Activated CD4-positive, alpha-beta memory T cell treated with anti-CD3 and anti-CD28 coated beads, Interleukin-2, amount 10 ng/mL, durations not matched to agents 7 days and 5 days (primary cell): ENCODE results near the gene NAB2. TPM values are rescaled to one million over a fixed set of nuclear protein-coding genes. Genes with fewer than 3 reads are reported as not detected.
A peak's percentile ranks its signal among the peaks of the same experiment; 100 is the strongest.

Source experiments
- CTCF ChIA-PET: fragments of 350-600 bp; sonication (Branson Sonifier 250); formaldehyde crosslinking; loops from one replicate; lab custom pipeline; 2021; ENCODE audit warnings: antibody characterized with exemption, inconsistent platforms; lab: Charles Lee
- POLR2A ChIA-PET: fragments of 350-600 bp; sonication (Branson Sonifier 250); formaldehyde crosslinking; loops from one replicate; lab custom pipeline; 2021; ENCODE audit warnings: antibody characterized with exemption; lab: Charles Lee
- DNase-seq: peaks from one replicate; pipeline ENCODE4 v3.0.0-alpha.2; 2020
- H3K27ac Mint-ChIP-seq: one replicate; pipeline ENCODE4 v1.8.0; 2021; ENCODE audit warnings: mild to moderate bottlenecking, mixed read lengths
- H3K27me3 Mint-ChIP-seq: one replicate; pipeline ENCODE4 v1.8.0; 2021; ENCODE audit warnings: mixed read lengths
- H3K36me3 Mint-ChIP-seq: one replicate; pipeline ENCODE4 v1.8.0; 2021; ENCODE audit warnings: low read depth, mixed read lengths
- H3K4me1 Mint-ChIP-seq: one replicate; pipeline ENCODE4 v1.8.0; 2021; ENCODE audit warnings: mixed read lengths
- H3K4me3 Mint-ChIP-seq: one replicate; pipeline ENCODE4 v1.8.0; 2021; ENCODE audit warnings: mild to moderate bottlenecking, mixed read lengths
- H3K9me3 Mint-ChIP-seq: one replicate; pipeline ENCODE4 v1.8.0; 2021; ENCODE audit warnings: mixed read lengths
- total RNA-seq, 2 experiments: library from RNA; stranded (reverse); gene quantifications; one replicate each; pipeline ENCODE4 v1.2.3, GENCODE V29; 2021

Gene NAB2
- total RNA-seq, 2 experiments from 2014 or later: 8.7 to 9.6 TPM

DNA sequence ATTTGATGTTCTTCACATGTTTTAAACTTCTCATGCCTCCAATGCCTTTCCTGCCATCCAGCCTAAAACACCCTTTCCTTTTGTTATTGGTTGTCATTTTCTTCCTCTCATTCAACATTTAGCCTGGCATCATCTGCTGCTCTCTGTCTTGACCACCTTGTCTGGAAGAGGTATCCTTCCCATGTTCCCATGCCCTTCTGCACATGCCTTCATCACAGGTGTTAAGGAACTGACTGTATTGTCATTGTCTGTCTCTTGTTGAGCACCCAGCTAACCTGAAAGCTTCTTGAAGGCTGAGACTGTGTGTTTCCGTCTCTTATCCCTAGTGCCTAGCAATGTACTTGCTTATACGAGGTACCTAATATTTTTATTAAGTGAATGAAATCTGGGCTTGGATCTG lies 34.9 kb downstream of the NAB2 start:
- Mint-ChIP-seq H3K4me1 (peaks cover 7% of the 10 kb centered on the region), H3K9me3 (peaks cover 10% of the 10 kb centered on the region), H3K27ac (no peak overlapping the region), H3K4me3 (no peak overlapping the region), H3K27me3 (peaks cover 37% of the 10 kb centered on the region), H3K36me3 (peaks cover 9% of the 10 kb centered on the region)
- no peak for DNase-seq
- ChIA-PET CTCF (interaction anchor here (0.7 to 7.3 kb wide), 34 partner anchors 9 to 434 kb away, joined by 3 to 72 read pairs (median 4); partner anchors contain the start of genes MYO1A, NEMP1, SDR9C7 and STAT6), POLR2A (interaction anchor here (1.0 to 2.3 kb wide), 4 partner anchors 8 to 60 kb away, joined by 3 to 16 read pairs (median 6); partner anchors contain the start of genes NEMP1 and STAT6)

DNA sequence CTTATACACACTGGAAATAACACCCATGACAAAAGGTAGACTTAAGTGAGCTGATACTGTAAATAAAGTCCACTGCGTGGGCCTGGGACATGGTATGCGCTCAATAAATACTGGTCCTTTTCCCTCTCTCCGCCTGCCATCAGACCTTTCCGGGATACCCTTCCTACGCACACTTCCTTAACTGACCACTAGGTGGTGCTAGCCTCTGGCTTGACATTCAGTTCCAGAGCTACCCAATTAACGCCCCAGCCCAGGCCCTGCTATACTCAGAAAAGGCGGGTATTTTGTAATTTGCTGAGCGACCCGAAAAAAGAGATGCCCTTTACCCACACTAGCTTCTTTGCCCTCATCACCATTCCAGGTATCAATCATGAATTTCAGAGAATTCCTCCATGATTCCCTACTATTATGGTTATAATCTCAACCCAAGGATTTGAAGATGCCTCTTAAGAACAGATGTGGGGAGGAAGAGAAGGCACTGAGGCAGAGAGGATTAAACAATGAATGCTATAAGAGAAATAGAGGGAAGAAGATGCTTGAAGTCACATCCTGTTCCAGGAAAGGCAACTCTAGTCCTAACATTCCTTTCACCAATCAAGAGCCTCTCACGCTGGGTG lies 35.5 kb downstream of the NAB2 start:
- POLR2A ChIA-PET: interaction anchor here (1.0 to 2.3 kb wide), 4 partner anchors 9 to 59 kb away, joined by 3 to 16 read pairs (median 6); partner anchors contain the start of genes NEMP1 and STAT6

DNA sequence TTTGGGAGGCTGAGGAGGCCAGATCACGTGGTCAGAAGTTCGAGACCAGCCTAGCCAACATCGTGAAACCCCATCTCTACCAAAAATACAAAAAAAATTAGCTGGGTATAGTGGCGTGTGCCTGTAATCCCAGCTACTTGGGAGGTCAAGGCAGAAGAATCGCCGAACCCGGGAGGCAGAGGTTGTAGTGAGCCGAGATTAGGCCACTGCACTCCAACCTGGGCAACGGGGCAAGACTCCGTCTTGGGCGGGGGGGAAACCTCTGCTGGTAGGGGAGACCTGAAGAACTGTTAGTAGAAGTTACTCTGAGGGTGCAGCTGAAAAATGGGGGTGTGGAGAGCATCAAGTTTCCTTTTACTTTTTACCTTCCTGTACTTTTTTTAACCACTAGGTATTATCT lies 37.1 kb downstream of the NAB2 start:
- Mint-ChIP-seq H3K36me3 (peaks cover 9% of the 10 kb centered on the region), H3K4me3 (no peak overlapping the region), H3K4me1 (peaks cover 10% of the 10 kb centered on the region), H3K9me3 (peaks cover 10% of the 10 kb centered on the region), H3K27ac (no peak overlapping the region), H3K27me3 (peaks cover 53% of the 10 kb centered on the region)
- DNase-seq: no peak
- POLR2A ChIA-PET: interaction anchor here (2.7 kb wide), 1 partner anchor 15 kb away, joined by 25 read pairs; the partner anchor contains the start of gene STAT6
- CTCF ChIA-PET: interaction anchor here (0.7 to 7.3 kb wide), 9 partner anchors 14 to 369 kb away, joined by 3 to 72 read pairs (median 6); partner anchors contain the start of gene STAT6

More for the DNA sequence above, 35.5 kb downstream of the NAB2 start:
- Mint-ChIP-seq H3K36me3 (peaks cover 9% of the 10 kb centered on the region), H3K4me3 (no peak overlapping the region), H3K27ac (no peak overlapping the region), H3K9me3 (peaks cover 10% of the 10 kb centered on the region), H3K27me3 (peaks cover 37% of the 10 kb centered on the region), H3K4me1 (peaks cover 5% of the 10 kb centered on the region)
- CTCF ChIA-PET: interaction anchor here (0.7 to 7.3 kb wide), 32 partner anchors 9 to 435 kb away, joined by 3 to 72 read pairs (median 4); partner anchors contain the start of genes MYO1A, NEMP1, SDR9C7 and STAT6
- peak; percentile 76 for DNase-seq

DNA sequence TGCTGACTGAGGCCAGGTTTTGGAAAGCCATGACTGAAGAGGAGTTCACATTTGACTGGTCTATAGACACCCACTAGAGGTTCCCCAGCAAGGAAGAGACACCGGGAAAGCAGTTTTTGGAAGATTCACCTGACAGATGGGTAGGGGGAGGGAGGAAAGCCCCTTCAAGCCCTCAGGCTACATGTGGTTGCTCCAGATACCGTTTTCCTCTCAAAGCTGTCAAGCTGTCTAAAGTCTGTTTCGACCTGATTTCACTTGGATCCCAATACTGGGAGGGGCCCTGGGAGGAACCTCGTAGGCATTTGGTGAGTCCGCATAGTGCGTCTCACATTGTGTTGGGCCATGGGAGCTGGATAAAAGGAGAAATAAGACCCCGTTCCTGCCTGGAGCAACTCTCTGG lies 37.6 kb downstream of the NAB2 start:
- peaks cover 58% of the 10 kb centered on the region for H3K27me3 Mint-ChIP-seq
- ChIA-PET POLR2A (interaction anchor here (2.7 kb wide), 1 partner anchor 15 kb away, joined by 25 read pairs; the partner anchor contains the start of gene STAT6), CTCF (interaction anchor here (1.4 to 7.3 kb wide), 6 partner anchors 15 to 88 kb away, joined by 4 to 72 read pairs (median 22); partner anchors contain the start of gene STAT6)
- H3K27ac Mint-ChIP-seq: no peak overlapping the region
- peaks cover 10% of the 10 kb centered on the region for H3K4me1 Mint-ChIP-seq
- no peak for DNase-seq
- peaks cover 10% of the 10 kb centered on the region for H3K9me3 Mint-ChIP-seq
- peaks cover 9% of the 10 kb centered on the region for H3K36me3 Mint-ChIP-seq
- peak overlapping the region; percentile 12 for H3K4me3 Mint-ChIP-seq

DNA sequence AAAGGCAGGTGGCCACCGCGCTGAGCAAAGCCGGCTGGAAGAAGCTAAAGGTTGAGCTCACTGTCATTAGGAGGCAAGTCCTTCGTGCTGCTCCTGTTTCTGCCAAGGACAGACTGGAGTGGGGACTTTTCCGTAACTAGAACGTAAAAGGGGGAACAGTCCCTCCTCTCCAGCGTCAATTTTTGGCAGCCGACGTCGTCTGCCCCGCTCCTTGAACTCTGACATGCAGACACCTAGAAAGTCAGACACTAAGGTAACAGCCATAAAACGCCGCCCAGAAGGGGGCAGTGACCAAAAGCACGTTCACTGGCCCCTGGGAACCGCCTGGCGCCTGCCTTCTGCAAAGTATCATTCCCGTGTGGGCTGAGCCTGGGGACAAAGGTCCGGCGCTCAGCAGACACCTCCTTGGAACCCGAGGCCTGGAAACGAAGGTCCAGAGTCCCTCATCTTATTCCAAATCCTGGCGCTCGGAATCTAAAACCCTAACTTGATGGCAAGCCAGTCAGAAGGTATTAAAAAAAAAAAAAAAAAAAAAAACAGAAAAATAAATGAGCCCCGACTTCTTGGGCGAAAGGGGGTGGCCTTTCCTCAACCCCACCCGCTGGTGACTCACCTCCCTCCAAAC lies 38.3 kb downstream of the NAB2 start:
- CTCF ChIA-PET: interaction anchor here (0.7 to 7.3 kb wide), 11 partner anchors 9 to 87 kb away, joined by 3 to 72 read pairs (median 6); partner anchors contain the start of gene STAT6
- peak; percentile 39 for DNase-seq
- H3K4me3 Mint-ChIP-seq: peak overlapping the region; percentile 73
- POLR2A ChIA-PET: interaction anchor here (0.8 to 2.7 kb wide), 3 partner anchors 16 to 113 kb away, joined by 4 to 25 read pairs (median 11); partner anchors contain the start of genes NEMP1 and STAT6
- H3K9me3 Mint-ChIP-seq: peaks cover 10% of the 10 kb centered on the region
- no peak overlapping the region for H3K27ac Mint-ChIP-seq
- peaks cover 9% of the 10 kb centered on the region for H3K36me3 Mint-ChIP-seq
- H3K4me1 Mint-ChIP-seq: peaks cover 10% of the 10 kb centered on the region
- H3K27me3 Mint-ChIP-seq: peaks cover 62% of the 10 kb centered on the region

DNA sequence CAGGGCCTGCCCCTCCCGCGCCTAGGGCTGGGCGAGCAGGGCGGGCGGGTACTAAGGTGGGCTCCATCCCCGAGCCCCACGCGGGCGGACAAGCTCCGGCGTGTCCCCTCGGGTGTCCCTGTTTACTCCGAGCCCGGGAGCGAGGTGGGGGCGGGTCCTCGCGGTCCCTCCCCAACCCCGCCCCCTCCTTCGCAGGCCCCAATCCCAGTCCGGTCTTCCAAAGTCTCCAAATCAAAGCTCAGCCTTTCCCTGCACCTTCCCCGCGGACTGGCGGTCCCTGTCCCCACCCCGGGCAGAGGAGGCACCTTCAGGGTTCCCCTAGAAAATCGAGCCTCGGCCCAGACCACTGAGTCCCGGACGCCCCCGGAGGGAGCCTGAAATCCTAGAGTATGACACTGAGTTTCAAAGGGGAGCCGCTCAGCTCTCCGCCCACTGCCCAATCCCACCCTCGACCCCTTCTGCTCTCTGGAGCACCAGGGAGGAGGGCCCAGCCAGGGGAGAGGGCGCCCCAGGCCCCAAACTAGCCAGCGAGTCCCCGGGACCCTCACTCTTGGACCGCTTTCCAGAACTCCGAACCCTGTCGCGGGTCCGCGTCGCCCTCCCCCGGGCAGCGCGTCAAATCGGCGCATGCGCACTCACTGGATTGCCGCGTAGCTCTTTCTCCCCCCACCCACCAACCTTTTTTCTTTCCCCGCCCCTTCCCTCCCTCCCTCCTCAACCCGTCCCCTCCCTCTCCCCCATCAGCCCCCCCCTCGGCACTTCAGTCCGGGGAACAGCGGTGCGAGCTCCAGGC lies 39.0 kb downstream of the NAB2 start, which contains the start of gene LRP1:
Gene LRP1 (plus strand): TSS at position 758 of the 793 bp plus-strand sequence. CDS start 482 bp downstream, outside the sequence.
- Mint-ChIP-seq H3K27me3 (peaks cover 67% of the 10 kb centered on the region), H3K9me3 (peaks cover 10% of the 10 kb centered on the region), H3K4me1 (peaks cover 10% of the 10 kb centered on the region), H3K4me3 (peak within 1 kb of the TSS; percentile 73), H3K27ac (no peak within 1 kb of the TSS), H3K36me3 (peaks cover 9% of the 10 kb centered on the region)
- ChIA-PET CTCF (interaction anchor here (0.7 to 5.9 kb wide), 9 partner anchors 10 to 302 kb away, joined by 3 to 65 read pairs (median 3); partner anchors contain the start of gene STAT6), POLR2A (interaction anchor here (0.8 to 2.7 kb wide), 4 partner anchors 10 to 112 kb away, joined by 3 to 25 read pairs (median 8); partner anchors contain the start of genes NEMP1 and STAT6)
- peak; percentile 63 for DNase-seq

DNA sequence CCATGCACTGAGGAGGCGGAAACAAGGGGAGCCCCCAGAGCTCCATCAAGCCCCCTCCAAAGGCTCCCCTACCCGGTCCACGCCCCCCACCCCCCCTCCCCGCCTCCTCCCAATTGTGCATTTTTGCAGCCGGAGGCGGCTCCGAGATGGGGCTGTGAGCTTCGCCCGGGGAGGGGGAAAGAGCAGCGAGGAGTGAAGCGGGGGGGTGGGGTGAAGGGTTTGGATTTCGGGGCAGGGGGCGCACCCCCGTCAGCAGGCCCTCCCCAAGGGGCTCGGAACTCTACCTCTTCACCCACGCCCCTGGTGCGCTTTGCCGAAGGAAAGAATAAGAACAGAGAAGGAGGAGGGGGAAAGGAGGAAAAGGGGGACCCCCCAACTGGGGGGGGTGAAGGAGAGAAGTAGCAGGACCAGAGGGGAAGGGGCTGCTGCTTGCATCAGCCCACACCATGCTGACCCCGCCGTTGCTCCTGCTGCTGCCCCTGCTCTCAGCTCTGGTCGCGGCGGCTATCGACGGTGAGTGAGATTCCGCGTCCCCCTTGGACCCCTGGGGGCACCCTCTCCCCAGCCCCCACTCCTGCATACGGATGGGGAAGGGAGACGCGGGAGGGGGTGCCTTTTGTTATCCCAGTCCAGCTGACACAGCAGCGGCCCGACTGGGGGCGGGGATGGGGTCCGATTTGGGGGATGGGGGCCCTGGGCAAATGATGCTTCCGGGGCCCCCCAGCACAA lies 39.8 kb downstream of the NAB2 start:
- Mint-ChIP-seq H3K4me3 (peak overlapping the region; percentile 9), H3K9me3 (peaks cover 7% of the 10 kb centered on the region), H3K4me1 (peaks cover 10% of the 10 kb centered on the region), H3K27me3 (peaks cover 65% of the 10 kb centered on the region), H3K36me3 (peaks cover 5% of the 10 kb centered on the region), H3K27ac (no peak overlapping the region)
- POLR2A ChIA-PET: interaction anchor here (1.0 to 2.7 kb wide), 3 partner anchors 11 to 51 kb away, joined by 3 to 25 read pairs (median 11); partner anchors contain the start of genes NEMP1 and STAT6
- CTCF ChIA-PET: interaction anchor here (1.1 to 5.9 kb wide), 5 partner anchors 10 to 301 kb away, joined by 3 to 65 read pairs (median 10); partner anchors contain the start of gene STAT6
- no peak for DNase-seq

DNA sequence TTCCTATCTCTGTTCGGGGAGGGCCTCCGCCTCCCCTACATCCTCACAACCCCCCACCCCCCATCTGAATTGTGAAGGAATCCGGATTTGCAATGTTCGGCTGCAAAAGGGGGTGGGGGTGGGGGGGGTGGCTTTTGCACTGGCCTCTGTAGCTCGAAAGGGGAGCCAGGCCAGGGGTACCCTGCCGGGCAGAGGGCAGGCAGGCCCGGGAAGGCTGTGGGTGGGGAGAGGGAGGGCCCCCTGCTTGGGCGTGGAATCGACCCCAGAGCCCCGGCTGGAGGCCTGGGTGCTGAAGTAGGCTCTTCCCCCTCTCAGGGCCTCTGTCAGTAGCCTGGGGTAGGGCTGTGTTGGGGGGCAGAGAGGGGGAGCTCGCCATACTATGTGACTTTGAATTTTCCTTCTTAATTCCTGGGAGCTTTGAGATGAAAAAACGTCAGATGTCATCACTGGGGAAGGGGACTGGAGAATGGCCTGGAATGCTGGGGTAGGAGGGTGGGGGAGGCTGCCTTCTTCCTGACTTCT lies 40.5 kb downstream of the NAB2 start:
- no peak for DNase-seq
- Mint-ChIP-seq H3K27ac (no peak overlapping the region), H3K4me1 (peaks cover 10% of the 10 kb centered on the region), H3K9me3 (no peaks in the 10 kb centered on the region), H3K27me3 (peaks cover 61% of the 10 kb centered on the region), H3K4me3 (peak overlapping the region; percentile 51), H3K36me3 (no peaks in the 10 kb centered on the region)
- CTCF ChIA-PET: interaction anchor here (1.0 to 3.6 kb wide), 3 partner anchors 45 to 326 kb away, joined by 3 to 21 read pairs (median 3); partner anchors contain the start of gene INHBE
- POLR2A ChIA-PET: no interaction called here

DNA sequence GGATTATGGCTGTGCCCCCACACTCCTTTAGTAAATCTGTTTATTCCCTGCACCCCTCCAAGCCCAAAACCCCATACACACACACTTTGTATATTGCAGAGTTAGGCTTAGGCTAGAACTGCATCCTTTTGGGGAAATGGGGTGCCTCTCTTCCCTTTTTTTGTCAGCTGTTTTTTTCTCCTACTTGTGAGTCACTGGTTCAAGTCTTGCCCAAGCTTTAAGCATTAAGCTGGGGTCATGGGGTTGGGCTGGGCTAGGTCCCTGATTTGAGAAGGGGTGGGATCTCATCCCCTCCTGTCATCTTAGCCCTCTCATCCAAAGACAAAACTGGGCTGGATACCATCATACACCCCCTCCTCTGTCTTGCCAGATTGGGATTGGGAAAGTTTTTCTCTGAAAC lies 41.0 kb downstream of the NAB2 start:
- POLR2A ChIA-PET: no interaction called here

DNA sequence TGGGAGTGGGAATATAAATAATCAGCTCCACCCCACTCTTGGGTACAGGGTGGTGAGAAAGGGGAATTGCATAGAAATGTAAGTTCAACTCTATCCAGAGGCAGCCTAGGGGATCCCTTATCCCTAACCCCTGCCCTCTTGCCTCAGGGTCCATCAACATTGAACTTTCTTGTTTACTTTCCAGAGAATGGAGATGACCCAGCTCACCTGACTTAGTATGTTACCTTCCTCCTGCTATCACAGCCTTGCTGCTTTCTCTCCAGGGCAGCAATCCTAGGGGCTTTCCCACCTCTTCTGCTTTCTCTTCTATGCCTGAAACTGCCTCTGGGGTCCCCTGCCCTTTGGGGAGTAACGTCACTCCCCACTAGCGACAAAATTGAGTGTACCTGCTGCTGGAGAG lies 42.0 kb downstream of the NAB2 start:
- H3K4me1 Mint-ChIP-seq: peaks cover 10% of the 10 kb centered on the region
- no peak for DNase-seq
- H3K4me3 Mint-ChIP-seq: no peak overlapping the region
- no peak overlapping the region for H3K27ac Mint-ChIP-seq
- no peaks in the 10 kb centered on the region for H3K9me3 Mint-ChIP-seq
- H3K27me3 Mint-ChIP-seq: peaks cover 51% of the 10 kb centered on the region
- CTCF ChIA-PET: interaction anchor here (1.1 kb wide), 1 partner anchor 52 kb away, joined by 3 read pairs; no protein-coding TSS in a partner anchor
- POLR2A ChIA-PET: interaction anchor here (0.9 kb wide), 1 partner anchor 19 kb away, joined by 3 read pairs; no protein-coding TSS in a partner anchor
- no peaks in the 10 kb centered on the region for H3K36me3 Mint-ChIP-seq

More for the DNA sequence above, 41.0 kb downstream of the NAB2 start:
- peaks cover 10% of the 10 kb centered on the region for H3K4me1 Mint-ChIP-seq
- H3K4me3 Mint-ChIP-seq: peak overlapping the region; percentile 51
- H3K27me3 Mint-ChIP-seq: peaks cover 56% of the 10 kb centered on the region
- DNase-seq: no peak
- no peaks in the 10 kb centered on the region for H3K36me3 Mint-ChIP-seq
- no peaks in the 10 kb centered on the region for H3K9me3 Mint-ChIP-seq
- H3K27ac Mint-ChIP-seq: no peak overlapping the region
- CTCF ChIA-PET: interaction anchor here (1.0 kb wide), 2 partner anchors 86 to 326 kb away, joined by 3 read pairs; partner anchors contain the start of gene INHBE
